Spleen (tissue), 7 donors: ENCODE measurements around the gene GPR157.
A peak's percentile ranks its signal among the peaks of the same experiment; 100 is the strongest.

Experiments used
- CTCF ChIP-seq, 11 experiments: fragments of 200-600 bp in 7 of 11; fragments of 450-650 bp in 4 of 11; sonication (generic) in 4 of 11; IDR thresholded peaks in 8 of 11; conservative IDR thresholded peaks in 3 of 11; 1 replicate in 7 of 11; 2 replicates in 4 of 11; pipeline versions ENCODE4 v1.4.0 to v1.8.0; 2016 to 2021; ENCODE audit warnings: antibody characterized with exemption in 11 of 11, inconsistent platforms in 4 of 11, mild to moderate bottlenecking in 1 of 11
- POLR2A ChIP-seq, 3 donors: fragments of 450-650 bp; IDR thresholded peaks; one replicate each; pipeline ENCODE4 v1.5.1; 2017; ENCODE audit warnings: antibody characterized with exemption in 3 of 3, mild to moderate bottlenecking in 1 of 3
- POLR2AphosphoS5 ChIP-seq, 3 donors: sonication (generic); formaldehyde crosslinking; IDR thresholded peaks; one replicate each; pipeline ENCODE4 v1.5.1; 2017; ENCODE audit warnings: antibody characterized with exemption in 3 of 3
- donor health status: DM: no; HTN: no; CAD: no; lungs with moderate emphysema.
- donor health status: DM: no; HTN: no; CAD: no.
- donor health status: DM: no; HTN: no; CAD: no.

GRCh38 chr1:9097947-9098705 lies 30.8 kb downstream of the GPR157 start:
- TF ChIP-seq CTCF (IDR thresholded peaks at IDR 0.05 in 8 of 11, conservative IDR thresholded peaks at IDR 0.05 in 3 of 11) (no peak), POLR2A (IDR thresholded peaks at IDR 0.05) (no peak), POLR2AphosphoS5 (IDR thresholded peaks at IDR 0.05) (peak in 2 of 3 donors; percentile 36 to 49)
